Fibroblast of lung (primary cell): ENCODE data around the gene S100A8. TPM values are rescaled to one million over a fixed set of nuclear protein-coding genes. Genes with fewer than 3 reads are reported as not detected.

Experiments
- DNase-seq, 2 donors: peaks; one replicate each; pipeline versions ENCODE4 v3.0.0 to v3.0.0-alpha.2; 2010; ENCODE audit warnings: low read depth in 2 of 2
- H2AFZ ChIP-seq: 2 replicates; pipeline ENCODE4 v1.5.1; 2012; ENCODE audit warnings: low read length, control low read depth, inconsistent platforms
- H3K27ac ChIP-seq: 2 replicates; pipeline ENCODE4 v1.5.1; 2011; ENCODE audit warnings: low read length, control low read depth; ENCODE audit not compliant: insufficient read depth
- H3K27me3 ChIP-seq: 2 replicates; pipeline ENCODE4 v1.5.1; 2011; ENCODE audit warnings: mild to moderate bottlenecking, low read length; ENCODE audit not compliant: control insufficient read depth, insufficient read depth
- H3K36me3 ChIP-seq: 2 replicates; pipeline ENCODE4 v1.5.1; 2011; ENCODE audit warnings: low read length; ENCODE audit not compliant: control insufficient read depth, insufficient read depth
- H3K4me1 ChIP-seq: 2 replicates; pipeline ENCODE4 v1.5.1; 2011; ENCODE audit warnings: low read length; ENCODE audit not compliant: control insufficient read depth, insufficient read depth; ENCODE audit errors: extremely low read depth
- H3K4me2 ChIP-seq: 2 replicates; pipeline ENCODE4 v1.5.1; 2011; ENCODE audit warnings: low read length, control low read depth; ENCODE audit not compliant: insufficient read depth; ENCODE audit errors: extremely low read depth
- H3K4me3 ChIP-seq, 4 experiments: fragments of 200-600 bp in 1 of 4; sonication (generic) in 1 of 4; replicated peaks in 1 of 4; 2 replicates each; pipeline ENCODE4 v1.5.1; 2011 to 2016; ENCODE audit warnings: low read length in 4 of 4, low read depth in 3 of 4, mild to moderate bottlenecking in 3 of 4, control low read depth in 2 of 4, inconsistent platforms in 1 of 4, mixed read lengths in 1 of 4; ENCODE audit not compliant: insufficient read depth in 1 of 4; ENCODE audit errors: control extremely low read depth in 1 of 4
- H3K79me2 ChIP-seq: 2 replicates; pipeline ENCODE4 v1.5.1; 2012; ENCODE audit warnings: mild to moderate bottlenecking, low read length, inconsistent platforms; ENCODE audit not compliant: control insufficient read depth, insufficient read depth
- H3K9ac ChIP-seq: 2 replicates; pipeline ENCODE4 v1.5.1; 2011; ENCODE audit warnings: mild to moderate bottlenecking, low read length, control low read depth; ENCODE audit not compliant: insufficient read depth
- H3K9me3 ChIP-seq: 2 replicates; pipeline ENCODE4 v1.5.1; 2012; ENCODE audit warnings: low read depth, low read length; ENCODE audit not compliant: control insufficient read depth, insufficient read depth
- H4K20me1 ChIP-seq: 2 replicates; pipeline ENCODE4 v1.5.1; 2011; ENCODE audit warnings: low read length; ENCODE audit not compliant: control insufficient read depth, insufficient read depth; ENCODE audit errors: extremely low read depth
- EZH2 ChIP-seq: IDR thresholded peaks from 2 replicates; pipeline ENCODE4 v1.5.1; 2012; ENCODE audit warnings: low read length, control low read depth, mild to moderate bottlenecking; ENCODE audit errors: missing control alignments
- polyA plus RNA-seq, 2 donors: library from polyadenylated mRNA; depleted of rRNA in 1 of 2; stranded (reverse) in 1 of 2; unstranded in 1 of 2; fragments of >200 nt; gene quantifications; 2 replicates each; pipeline ENCODE4 v1.2.1, GENCODE V29; 2011 to 2012; ENCODE audit warnings: missing spikeins in 1 of 2
- total RNA-seq: library from RNA; depleted of rRNA; stranded (reverse); fragments of >200 nt; gene quantifications from 2 replicates; pipeline ENCODE4 v1.2.1, GENCODE V29; 2014
- TF ChIP-seq, protein P1 (sequence below), 2 donors: IDR thresholded peaks in 1 of 2; conservative IDR thresholded peaks in 1 of 2; 1 replicate in 1 of 2; 2 replicates in 1 of 2; pipeline ENCODE4 v1.5.1; 2011 to 2012; ENCODE audit warnings: low read length in 2 of 2, control low read depth in 1 of 2, inconsistent platforms in 1 of 2, low read depth in 1 of 2, mild to moderate bottlenecking in 1 of 2

S100A8 gene
- total and polyA plus RNA-seq, 2 donors (not counting 1 experiment from before 2014, with no cell fraction given): not detected

DNA sequence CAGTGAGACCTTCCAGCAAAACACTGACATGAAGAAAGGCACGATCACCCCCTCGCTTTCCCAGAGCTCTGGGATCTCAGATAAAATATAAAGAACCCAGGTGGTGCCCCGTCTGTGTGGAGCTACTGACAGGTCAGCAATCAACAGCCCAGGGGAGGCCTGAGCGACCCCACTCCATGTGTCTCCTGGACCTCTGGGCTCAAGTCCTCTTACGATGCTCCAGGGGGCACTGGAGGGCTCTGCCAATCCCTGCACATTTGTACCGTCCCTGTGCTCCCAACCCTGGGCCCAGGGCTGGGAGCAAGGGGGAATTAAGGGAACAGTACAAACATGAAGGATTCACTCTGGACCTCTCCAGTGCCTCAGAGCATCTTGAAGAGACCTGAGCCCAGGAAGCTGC is 37.9 kb upstream of the S100A8 start:
- Histone ChIP-seq H3K4me3 (no peak overlapping the region), H3K4me2 (no peak overlapping the region), H3K27me3 (no peaks in the 10 kb centered on the region), H2AFZ (no peak overlapping the region), H3K9me3 (no peaks in the 10 kb centered on the region), H3K27ac (no peak overlapping the region), H3K9ac (no peak overlapping the region), H3K36me3 (no peaks in the 10 kb centered on the region), H3K79me2 (no peaks in the 10 kb centered on the region), H3K4me1 (no peaks in the 10 kb centered on the region), H4K20me1 (no peaks in the 10 kb centered on the region)
- no peak for DNase-seq
- TF ChIP-seq, protein P1, sequence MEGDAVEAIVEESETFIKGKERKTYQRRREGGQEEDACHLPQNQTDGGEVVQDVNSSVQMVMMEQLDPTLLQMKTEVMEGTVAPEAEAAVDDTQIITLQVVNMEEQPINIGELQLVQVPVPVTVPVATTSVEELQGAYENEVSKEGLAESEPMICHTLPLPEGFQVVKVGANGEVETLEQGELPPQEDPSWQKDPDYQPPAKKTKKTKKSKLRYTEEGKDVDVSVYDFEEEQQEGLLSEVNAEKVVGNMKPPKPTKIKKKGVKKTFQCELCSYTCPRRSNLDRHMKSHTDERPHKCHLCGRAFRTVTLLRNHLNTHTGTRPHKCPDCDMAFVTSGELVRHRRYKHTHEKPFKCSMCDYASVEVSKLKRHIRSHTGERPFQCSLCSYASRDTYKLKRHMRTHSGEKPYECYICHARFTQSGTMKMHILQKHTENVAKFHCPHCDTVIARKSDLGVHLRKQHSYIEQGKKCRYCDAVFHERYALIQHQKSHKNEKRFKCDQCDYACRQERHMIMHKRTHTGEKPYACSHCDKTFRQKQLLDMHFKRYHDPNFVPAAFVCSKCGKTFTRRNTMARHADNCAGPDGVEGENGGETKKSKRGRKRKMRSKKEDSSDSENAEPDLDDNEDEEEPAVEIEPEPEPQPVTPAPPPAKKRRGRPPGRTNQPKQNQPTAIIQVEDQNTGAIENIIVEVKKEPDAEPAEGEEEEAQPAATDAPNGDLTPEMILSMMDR (conservative IDR thresholded peaks at IDR 0.05 in 1 of 2, IDR thresholded peaks at IDR 0.05 in 1 of 2; ENCODE audit: low read depth in 1 of 2, low read length in 2 of 2): no peak
- TF ChIP-seq EZH2: no peak

DNA sequence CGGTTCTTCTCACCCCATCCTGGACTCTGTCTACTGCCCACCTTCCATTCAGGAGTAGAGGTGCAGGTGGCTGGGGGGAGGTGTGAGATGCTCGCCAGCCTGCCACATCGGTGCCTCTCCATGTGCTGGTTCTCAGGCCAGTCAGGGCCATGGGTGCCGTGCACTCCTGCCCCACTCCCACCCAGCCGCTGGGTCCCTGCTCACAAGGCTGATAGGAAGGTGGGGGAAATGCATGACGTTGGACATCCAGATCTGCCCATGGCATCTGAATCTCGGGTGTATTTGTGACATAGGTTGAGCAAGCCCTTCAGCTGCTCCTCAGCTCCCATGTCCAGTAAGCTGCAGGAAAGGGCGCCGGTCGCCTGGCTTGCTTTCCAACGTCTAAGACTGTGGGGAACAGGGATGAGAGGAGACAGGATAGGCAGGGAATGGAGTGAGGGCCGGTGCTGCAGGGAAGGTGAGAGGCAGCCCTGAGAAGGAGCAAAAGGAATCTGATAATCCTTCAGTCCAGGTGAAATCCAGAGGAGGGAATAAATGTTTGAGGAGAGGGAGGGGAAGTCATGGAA is 37.3 kb upstream of the S100A8 start:
- Histone ChIP-seq H3K4me3 (no peak overlapping the region), H3K27ac (no peak overlapping the region), H3K9ac (no peak overlapping the region), H4K20me1 (no peaks in the 10 kb centered on the region), H3K4me2 (no peak overlapping the region), H2AFZ (no peak overlapping the region), H3K9me3 (no peaks in the 10 kb centered on the region), H3K27me3 (no peaks in the 10 kb centered on the region), H3K79me2 (no peaks in the 10 kb centered on the region), H3K4me1 (no peaks in the 10 kb centered on the region), H3K36me3 (no peaks in the 10 kb centered on the region)
- DNase-seq: no peak
- TF ChIP-seq, protein P1 (conservative IDR thresholded peaks at IDR 0.05 in 1 of 2, IDR thresholded peaks at IDR 0.05 in 1 of 2; ENCODE audit: low read depth in 1 of 2, low read length in 2 of 2): no peak
- no peak for TF ChIP-seq EZH2

DNA sequence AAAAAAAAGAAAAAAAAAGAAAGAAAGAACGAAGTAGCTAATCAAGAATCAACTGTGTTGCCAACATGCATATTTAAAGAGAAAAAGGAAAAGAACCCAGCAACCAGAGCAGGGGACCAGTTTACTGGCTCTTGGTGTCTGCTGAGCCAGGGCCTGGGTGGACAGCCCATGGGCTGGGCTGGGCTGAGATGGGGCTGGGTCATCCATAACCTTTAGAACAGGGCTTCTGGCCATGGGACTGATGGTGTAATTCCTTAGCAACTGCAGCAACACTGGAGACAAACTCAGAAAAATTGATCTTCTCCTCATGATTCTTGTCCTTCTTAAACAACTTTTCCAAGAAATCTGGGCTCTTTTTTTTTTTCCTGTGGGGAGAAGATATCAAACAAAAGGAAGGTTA is 35.9 kb upstream of the S100A8 start:
- Histone ChIP-seq H3K27me3 (no peaks in the 10 kb centered on the region), H3K9me3 (no peaks in the 10 kb centered on the region), H3K4me2 (no peak overlapping the region), H3K27ac (no peak overlapping the region), H3K4me1 (no peaks in the 10 kb centered on the region), H3K79me2 (no peaks in the 10 kb centered on the region), H3K36me3 (no peaks in the 10 kb centered on the region), H3K9ac (no peak overlapping the region), H3K4me3 (no peak overlapping the region), H4K20me1 (no peaks in the 10 kb centered on the region), H2AFZ (no peak overlapping the region)
- no peak for DNase-seq
- TF ChIP-seq, protein P1 (conservative IDR thresholded peaks at IDR 0.05 in 1 of 2, IDR thresholded peaks at IDR 0.05 in 1 of 2; ENCODE audit: low read depth in 1 of 2, low read length in 2 of 2): no peak
- no peak for TF ChIP-seq EZH2
